ENCODE measurements around the gene ROR2.

Gene ROR2

DNA sequence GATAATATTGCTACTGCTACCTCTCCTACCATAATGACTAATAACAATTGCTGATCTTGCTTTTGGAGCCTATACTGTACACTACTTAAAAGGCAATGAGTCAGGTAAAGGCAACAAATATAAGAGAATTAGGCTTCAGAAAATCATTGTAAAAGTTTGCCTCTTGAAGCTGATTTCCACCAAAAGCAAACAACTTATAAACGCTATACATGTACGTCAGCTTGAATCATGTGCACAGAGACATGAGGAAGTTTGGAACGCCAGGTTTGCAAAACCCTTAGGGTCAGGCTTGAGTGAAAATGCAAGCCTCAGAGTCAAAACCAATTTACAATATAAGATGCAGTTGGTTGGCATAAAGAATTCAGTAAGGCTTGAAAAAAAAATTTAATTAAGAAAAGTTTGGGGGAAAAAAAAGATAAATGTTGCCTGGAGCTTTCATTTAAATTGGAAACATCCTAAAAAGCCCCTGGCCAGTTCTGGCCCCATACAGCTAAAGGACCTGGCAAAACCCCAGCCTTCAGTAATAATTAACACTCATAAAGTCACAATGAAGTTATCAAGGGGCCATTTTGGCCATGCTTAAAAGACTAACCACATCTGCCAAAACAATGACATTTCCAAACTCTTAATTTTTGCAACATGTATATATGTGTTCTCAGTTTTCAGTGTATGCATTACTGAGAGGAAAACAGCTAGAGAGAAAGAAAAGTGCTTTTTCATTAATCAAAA lies 345.4 kb downstream of the ROR2 start:
- DNase-seq, result no peak

DNA sequence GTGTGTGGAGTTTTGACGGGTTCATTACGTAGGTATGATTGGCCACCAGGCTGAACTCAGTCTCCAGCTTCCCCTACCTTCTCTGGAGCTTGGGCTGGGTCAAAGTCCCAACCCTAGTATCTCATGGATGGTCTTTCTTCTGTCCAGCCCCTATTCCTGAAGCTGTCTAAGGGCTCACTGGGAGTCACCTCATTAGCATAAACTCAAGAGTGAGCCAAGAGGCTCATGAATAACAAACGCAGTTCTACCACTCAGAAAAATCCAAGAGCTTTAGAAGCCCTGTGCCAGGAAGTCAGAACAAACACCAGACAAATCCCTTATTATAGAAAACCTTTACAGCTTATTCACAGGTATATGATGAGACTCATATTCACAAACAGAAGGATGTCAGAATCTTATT lies 346.1 kb downstream of the ROR2 start:
- DNase-seq, result no peak

DNA sequence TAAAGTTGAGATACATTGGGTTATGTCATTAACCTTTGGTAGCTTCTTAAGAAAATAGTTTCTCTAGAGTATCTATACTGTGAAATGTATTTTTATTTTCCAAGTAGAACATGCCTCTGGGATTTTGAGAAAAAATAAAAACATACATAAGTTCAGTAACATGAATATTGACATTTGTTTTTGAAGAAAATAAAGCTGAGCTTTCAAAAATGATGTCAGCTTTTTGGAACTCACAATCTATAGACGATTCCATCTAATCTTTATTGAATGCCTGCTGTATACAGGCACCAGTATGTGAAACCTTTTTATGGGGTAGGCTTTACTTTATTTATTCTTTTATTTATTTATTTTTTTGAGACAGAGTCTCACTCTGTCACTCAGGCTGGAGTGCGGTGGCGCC lies 350.5 kb downstream of the ROR2 start:
- DNase-seq, result no peak

DNA sequence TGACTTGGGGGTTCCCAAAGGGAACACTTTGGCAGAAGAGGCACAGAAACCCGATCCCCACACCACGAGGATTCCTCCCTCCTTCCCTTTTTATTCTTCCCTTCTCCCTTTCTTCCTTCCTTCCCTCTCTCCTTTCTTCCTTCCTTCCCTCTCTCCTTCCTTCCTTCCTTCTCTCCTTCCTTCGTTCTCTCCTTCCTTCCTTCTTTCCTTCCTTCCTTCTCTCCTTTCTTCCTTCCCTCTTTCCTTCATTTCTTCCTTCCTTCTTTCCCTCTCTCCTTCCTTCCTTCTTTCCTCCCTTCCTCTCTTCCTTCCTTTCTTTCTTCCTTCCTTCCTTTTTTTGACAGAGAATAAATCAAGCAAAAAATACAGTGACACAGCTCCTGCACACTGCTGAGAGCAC lies 358.4 kb downstream of the ROR2 start:
- no peak for DNase-seq

DNA sequence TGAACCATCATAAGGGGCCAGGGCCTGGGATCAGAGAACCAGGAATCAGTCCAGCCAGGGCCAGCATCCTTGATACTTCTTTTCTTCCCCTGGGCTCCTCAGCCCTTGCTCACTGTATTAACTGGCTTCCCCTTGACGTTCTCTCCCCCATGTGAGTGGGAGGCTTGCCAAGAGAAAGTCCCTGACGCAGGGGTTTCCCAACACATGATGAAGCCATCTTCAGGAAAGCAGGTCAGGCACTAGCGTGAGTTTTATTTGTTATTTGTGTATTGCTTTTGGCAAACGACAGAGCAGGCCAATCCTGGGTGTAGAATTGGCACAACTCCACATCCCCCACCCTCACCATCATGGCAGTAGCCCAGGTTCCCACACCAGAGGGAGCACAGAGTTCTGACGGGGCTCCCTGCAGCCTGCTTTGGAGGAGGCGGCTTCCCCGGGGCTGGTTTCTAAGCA lies 360.9 kb downstream of the ROR2 start:
- no peak for DNase-seq

DNA sequence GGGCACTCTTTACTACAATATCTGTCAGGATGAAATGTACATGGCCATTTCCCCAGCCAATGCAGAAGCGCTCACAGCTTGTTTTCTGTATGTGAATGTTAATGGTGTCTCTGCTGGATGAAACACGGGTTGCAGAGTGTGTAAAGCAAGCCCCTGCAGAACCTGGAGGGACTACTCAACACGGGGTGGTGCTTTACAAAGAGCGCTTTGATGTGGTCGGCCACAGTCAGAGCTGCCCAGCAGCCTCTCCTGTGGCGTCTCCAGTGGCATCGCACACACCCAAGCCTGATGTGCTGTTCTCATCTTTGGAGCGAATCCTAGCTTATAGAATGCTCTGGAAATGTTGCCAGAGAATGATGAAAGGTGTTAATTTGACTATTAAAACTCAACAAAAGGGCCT lies 363.7 kb downstream of the ROR2 start:
- DNase-seq, result no peak

DNA sequence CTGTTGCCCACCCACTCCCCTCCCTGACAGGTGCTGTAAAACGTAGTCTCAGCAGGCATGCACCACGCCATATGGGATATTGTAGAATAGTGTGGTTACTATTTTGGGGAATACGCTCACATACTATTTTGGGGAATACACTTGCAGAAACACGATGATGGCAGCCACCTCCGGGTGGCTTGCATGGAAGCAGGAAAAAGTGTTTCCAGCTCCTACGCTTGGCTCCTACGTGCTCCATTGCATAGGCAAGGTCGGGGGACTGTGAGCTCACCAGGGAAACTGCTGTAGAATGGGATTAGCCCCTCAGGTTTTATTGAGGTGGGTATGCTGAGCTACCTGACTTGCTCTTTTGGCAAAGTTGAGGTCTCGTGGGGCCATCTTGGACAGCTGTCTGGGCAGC lies 366.1 kb downstream of the ROR2 start:
- DNase-seq, result no peak

DNA sequence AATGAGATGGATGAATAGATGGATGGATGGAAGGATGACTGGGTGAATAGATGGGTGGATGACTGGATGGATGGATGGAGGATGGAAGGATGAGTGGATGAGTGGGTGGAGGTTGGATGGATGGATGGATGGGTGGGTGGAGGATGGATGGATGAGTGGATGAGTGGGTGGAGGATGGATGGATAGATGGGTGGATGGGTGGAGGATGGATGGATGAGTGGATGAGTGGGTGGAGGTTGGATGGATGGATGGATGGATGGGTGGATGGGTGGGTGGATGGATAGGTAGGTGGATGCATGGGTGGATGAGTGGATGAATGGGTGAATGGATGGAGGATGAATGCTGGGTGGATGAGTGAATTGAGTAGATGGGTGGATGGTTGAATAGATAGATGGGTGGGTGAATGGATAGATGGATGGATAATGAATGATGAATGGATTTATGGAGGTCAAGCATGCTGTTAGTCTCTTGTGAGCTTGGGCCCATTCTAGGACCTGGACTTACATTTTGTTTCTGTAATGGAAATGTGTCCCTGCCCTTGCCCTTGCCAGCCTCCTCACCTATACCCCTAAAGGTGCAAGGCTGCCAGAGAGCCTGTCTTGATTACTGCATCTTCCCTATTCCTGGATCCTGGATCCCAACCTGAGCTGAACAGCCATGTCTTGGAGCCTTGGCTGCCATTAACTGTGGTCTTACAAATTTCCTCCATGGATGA lies 366.7 kb downstream of the ROR2 start:
- DNase-seq, result no peak

DNA sequence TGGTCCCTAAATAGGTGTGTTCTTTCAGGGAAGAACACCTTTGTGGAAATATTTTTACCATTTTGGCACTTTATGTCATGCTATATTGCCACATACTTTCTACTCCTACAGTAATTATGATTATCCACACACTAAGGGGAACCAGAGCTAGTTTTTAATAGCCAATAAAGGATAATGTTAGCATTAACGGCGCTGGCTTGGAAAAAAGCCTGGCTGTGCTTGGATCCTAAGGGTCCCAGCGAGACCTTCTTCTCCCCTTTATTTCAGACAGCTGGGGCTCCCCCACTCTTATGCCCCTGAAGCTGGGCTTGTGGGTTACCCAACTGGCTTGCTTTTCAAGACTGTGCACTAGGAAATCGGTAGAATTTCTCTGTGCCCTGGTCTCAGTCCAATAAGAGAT lies 367.8 kb downstream of the ROR2 start:
- DNase-seq, result no peak

DNA sequence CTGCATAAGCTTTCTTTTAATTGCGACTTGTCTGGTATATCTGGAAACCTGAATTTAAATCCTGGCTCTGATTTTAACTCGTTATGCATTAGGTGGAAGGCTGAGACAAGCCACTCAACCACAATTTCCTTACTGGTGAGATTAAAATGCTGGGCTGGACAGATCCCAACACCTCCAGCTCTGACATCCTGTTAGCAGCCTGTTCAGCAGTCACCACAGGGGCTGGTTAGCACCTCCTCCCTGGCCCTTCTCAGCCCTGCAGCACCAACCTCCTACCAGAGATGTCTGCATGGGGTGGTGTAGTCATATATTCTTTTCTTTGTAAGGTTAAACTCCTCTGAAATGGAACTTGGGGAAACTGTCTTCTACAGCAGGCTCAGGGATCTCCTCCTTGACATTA lies 369.9 kb downstream of the ROR2 start:
- DNase-seq, result no peak

DNA sequence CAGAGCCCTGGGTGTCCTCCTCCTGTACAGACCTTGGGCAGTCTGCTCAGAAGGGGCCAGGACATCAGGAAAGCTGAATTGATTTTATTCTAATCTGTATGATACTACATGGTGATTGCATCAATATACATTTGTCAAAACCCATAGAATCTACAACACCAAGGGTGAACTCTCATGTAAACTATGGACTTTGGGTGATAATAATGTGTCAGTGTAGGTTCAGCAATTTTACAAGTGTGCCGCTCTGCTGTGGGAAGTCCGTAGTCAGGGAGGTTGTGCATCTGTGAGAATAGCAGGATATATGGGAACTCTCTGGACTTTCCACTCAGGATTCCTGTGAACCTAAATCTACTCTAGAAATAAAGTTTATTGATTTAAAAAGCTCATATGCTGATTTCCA lies 371.1 kb downstream of the ROR2 start:
- DNase-seq, result no peak

DNA sequence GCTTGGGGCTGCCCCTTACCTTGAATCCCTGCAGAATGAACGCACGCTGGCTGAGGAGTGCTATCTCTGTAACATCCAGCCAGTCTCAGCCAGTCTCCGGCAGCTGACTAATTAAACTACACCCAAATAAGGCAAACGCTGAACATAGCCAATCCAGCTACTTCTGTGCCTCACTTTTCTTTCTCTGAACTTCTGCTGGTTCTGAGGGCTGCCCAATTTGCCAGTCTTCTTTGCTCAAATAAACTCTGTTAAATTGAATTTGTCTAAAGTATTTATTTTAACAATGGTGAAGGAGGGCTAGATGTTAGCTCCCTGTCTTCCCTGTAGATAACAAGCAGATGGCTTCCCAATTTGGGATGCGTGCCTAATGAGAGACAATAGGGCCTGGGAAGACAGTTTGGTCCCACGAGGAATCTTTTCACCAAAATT lies 372.4 kb downstream of the ROR2 start:
- DNase-seq, result no peak

DNA sequence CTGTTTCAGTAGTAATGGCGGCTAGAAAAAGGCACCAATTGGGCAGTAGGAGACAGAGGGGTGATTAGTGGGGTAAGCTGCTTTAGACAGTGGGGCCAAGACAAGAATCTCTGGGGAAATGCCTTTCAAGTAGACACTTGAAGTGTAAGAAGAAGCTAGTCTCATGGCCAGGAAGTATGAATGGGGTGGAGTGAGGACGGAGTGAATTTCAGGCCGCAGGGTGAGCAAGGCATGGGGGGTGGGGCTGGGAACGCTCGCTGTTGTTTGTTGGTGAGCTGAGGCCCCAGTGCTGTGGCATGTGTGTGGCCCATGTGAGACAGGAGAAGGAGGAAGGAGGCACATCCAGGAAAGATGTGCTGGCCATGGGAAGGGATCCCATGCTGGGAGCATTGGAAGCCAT lies 377.2 kb downstream of the ROR2 start:
- DNase-seq, result no peak

DNA sequence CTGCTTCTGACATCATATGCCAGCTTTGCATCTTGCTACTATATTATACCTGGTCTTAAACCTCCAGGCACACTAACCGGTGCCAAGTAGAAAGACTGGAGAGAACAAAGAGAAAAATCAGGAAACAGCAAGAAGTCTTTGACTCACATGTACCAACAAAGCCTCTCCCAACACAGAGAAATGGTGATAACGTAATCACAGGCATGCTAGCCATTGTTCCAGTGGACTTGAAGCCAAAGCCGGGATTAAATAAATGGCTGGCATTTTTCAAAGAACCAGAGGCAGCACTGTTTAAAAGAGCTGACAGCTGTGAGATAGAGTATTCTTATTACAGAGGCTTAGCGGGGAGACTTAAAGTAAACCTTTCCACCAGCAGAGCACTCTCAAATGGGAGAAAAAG lies 378.0 kb downstream of the ROR2 start:
- no peak for DNase-seq

DNA sequence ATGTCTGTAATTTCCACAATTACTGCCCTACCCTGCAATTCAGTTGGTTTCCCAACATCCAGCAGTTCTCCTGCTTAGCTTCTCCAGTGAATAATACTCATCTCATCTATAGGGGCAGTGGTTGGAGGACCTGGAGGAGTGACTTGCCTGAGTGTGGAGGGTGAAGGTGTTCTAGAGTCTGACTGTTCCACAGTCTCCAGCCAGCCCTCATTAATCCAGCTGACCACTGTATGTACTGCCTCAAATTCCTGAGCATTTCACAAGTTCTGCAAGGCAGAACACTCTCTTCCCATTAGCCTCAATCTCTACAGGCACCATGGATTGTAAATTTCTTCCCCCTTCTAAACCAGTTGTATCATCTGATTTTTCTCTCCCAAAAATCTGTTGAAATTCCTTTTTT lies 379.0 kb downstream of the ROR2 start:
- no peak for DNase-seq

DNA sequence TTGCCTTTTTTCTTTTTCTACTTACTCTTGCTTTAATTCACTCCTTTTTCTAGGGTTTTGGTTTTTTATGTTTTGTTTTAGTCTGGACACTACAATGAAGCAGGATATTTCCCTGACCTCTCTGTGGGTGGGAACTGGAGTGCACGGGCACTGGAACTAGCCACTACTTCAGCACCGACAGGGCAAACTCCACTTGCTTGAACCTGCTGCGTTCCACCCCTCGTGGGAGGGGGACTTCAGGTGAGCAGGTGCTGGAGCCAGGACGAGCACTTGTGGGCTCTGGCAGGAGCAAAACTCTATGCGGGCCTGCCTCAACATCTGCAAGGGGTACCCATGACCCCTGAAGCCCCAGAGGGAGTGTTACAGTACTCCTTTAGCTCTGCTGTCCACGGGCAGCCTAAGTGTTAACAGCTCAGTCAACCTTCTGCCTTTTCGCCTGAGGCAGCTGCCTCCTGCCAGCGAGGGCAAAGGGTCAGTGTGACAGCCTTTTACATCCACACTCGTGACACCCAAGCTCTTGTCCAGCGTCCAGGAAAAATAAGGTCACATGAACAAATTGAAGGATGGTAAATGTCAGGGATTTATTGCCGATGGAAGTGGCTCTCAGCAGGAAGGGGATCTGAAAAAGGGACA lies 382.3 kb downstream of the ROR2 start:
- DNase-seq, result no peak

DNA sequence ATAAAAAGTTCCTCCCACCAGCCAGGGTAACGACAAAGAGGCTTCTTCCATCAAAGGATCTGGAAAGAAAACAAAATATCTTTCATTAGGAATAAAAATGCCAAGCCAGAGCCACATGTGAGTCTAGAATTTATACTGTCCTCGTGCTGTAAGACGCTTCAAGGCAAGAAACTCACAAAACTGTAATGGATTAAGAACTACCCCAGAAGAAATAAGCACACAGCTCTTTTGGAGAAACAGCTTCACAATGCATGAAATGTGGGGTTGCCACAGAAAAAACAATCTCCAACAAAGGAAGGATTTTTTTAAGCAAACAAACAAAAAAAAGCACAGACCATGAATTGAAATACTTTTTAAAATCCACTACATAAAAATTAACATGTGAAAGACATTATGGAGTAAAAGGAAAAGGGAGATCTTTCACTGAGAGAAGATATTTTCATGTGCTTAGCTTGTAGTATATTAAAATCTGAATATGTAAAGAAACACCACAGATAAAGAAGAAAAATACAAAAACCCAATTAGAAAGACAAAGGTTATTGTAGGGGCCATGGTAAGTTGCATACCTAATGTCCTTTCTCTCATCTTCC lies 385.9 kb downstream of the ROR2 start:
- no peak for DNase-seq

DNA sequence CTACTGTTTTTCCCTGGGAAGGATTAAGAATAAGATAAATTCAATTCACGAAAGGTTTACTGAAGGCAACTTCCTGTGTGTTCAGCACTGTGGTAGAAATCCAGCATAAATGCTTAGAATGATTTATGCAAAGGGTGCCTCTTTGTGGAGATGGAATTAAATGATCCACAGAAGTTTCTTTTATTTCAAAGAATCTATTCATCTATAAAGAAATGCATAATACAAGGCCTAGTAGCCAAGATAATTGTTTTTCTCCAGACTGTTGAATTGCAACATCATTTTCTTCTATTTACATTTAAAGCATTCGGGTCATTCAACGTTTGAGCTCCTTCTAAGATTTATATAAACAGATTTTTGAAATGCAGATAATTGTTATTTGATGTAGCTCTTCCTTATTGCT lies 387.6 kb downstream of the ROR2 start:
- no peak for DNase-seq

DNA sequence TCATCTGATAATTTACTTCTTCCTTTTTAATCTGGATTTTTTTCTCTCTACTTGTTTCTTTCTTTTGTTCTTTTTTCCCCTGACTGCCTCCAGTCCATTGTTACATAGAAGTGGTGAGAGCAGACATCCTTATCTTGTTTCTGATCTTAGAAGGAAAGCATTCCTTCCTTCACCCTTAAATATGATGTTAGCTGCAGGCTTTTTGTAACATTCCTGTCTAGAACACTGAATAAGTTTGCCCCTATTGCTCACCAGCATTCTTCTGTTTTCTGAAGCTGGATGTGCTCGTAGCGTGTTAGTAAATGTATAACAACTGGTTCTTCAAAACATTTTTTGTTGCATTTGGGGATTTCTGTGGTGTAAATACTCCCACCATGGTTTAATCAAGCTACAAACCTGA lies 389.7 kb downstream of the ROR2 start:
- DNase-seq, result no peak

DNA sequence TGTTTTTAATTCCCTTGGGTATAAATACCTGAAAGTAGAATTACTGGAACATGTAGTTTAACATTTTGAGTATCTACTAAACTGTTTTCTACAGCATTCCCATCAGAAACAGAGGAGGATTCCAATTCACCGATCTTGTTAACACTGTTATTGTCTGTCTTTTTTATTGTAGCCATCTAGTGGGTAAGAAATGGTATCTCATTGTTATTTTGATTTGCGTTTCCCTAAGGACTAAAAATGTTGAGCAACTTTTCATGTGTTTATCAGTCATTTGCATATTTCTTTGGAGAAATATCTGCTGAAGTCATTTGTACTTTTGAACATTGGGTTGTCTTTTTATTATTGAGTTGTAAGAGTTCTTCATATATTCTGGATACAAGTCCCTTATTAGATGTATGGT lies 391.1 kb downstream of the ROR2 start:
- DNase-seq, result no peak

DNA sequence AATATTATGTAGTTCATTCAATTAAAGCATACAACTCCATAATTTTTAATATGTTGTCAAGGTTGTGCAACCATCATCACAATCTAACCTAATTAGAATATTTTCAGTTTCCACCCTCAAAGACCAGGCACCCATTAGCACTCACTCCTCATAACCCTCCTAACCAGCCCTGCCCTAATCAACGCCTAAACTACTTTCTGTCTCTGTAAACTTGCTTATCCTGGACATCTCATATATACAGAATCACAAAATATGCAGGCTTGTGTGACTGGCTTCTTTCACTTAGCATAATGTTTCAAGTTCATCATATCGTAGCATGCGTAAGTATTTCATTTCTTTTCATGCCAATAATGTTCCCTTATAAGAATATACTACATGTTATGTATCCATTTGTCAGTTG lies 391.6 kb downstream of the ROR2 start:
- no peak for DNase-seq

DNA sequence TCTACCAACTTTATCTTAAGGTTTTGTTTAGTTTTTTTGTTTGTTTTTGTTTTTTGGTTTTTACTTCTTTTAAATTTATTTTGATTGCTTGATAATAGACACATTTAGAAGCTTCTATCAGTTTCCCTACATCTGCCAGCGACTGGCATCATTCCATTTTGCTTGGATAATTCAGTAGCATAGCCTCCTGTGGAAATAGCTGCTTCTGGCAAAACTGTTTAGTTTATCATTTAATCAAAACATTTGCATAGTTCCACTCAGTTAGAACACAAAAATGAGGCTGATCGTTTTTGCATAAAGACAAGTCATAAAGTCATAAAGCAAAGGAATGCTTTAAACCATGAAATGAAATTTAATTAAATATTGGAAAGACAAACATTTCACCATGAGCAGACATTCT lies 392.7 kb downstream of the ROR2 start:
- no peak for DNase-seq

DNA sequence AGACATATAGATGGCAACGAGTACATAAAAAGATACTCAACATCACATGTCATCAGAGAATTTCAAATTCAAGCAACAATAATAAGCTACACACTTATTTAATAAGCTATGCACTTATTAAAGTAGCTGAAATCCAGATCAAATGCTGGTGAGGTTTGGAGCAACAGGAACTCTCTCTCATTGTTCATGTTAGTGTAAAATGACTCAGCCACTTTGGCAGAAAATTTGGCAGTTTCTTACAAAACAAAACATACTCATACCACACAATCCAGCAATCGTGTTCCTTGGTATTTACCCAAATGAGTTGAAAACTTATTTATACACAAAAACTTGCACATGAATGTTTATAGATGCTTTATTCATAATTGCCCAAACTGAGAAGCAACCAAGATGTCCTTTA lies 394.9 kb downstream of the ROR2 start:
- no peak for DNase-seq

DNA sequence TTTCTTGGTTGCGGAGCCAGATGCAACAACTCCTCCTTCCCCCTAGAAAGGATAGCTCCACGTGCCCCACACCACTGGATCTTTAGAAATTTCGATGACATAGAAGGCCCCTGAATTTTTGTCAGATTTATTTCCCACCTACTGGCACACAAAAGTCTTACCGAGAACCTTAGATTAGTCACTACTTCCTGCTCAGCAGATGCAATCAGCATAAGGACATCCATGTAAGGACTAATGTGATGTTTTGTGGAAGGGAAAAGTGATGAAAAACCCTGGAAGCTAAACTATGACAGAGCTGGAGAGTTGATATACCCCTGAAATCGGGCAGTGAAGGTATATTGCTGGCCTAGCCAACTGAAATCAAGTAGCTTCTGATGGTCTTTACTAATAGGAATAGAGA lies 400.9 kb downstream of the ROR2 start:
- DNase-seq, result no peak
